GM12878 (cell line): ENCODE measurements around the gene TMEM259. TPM values are rescaled to one million over a fixed set of nuclear protein-coding genes. Genes with fewer than 3 reads are reported as not detected.

Experiments used
- BACH1 ChIP-seq: fragments of 450-650 bp; IDR thresholded peaks from 2 replicates; pipeline ENCODE4 v1.6.1; 2017; ENCODE audit warnings: mild to moderate bottlenecking, borderline replicate concordance
- BHLHE40 ChIP-seq, 2 experiments: fragments of 450-650 bp in 1 of 2; IDR thresholded peaks; 2 replicates each; pipeline ENCODE4 v1.6.1; 2011 to 2017; ENCODE audit warnings: low read depth in 2 of 2, borderline replicate concordance in 1 of 2, improper control_type of control experiment in 1 of 2, low read length in 1 of 2, mild to moderate bottlenecking in 1 of 2
- CHD1 ChIP-seq: IDR thresholded peaks from 2 replicates; pipeline ENCODE4 v1.6.1; 2012; ENCODE audit warnings: low read depth, low read length, improper control_type of control experiment
- DPF2 ChIP-seq: fragments of 450-650 bp; IDR thresholded peaks from 2 replicates; pipeline ENCODE4 v1.6.1; 2017; ENCODE audit warnings: mild to moderate bottlenecking
- EP300 ChIP-seq, 2 experiments: fragments of 150-350 bp in 1 of 2; IDR thresholded peaks; 2 replicates each; pipeline ENCODE4 v1.6.1; 2011 to 2012; ENCODE audit warnings: low read depth in 2 of 2, low read length in 2 of 2, borderline replicate concordance in 1 of 2, improper control_type of control experiment in 1 of 2, inconsistent platforms in 1 of 2; ENCODE audit not compliant: control insufficient read depth in 1 of 2
- EZH2 ChIP-seq: IDR thresholded peaks from 2 replicates; pipeline ENCODE4 v1.6.1; 2012; ENCODE audit warnings: low read depth, mild to moderate bottlenecking, control low read depth, inconsistent platforms, low read length, borderline replicate concordance; ENCODE audit not compliant: control insufficient read depth
- IKZF1 ChIP-seq: fragments of 450-650 bp; conservative IDR thresholded peaks from 2 replicates; pipeline ENCODE4 v1.6.1; 2017; ENCODE audit warnings: antibody characterized with exemption, mild to moderate bottlenecking
- JUNB ChIP-seq: IDR thresholded peaks from 2 replicates; pipeline ENCODE4 v1.6.1; 2016; ENCODE audit warnings: antibody characterized with exemption, mild to moderate bottlenecking
- KLF5 ChIP-seq: fragments of 450-650 bp; IDR thresholded peaks from 2 replicates; pipeline ENCODE4 v1.6.1; 2014; ENCODE audit warnings: mild to moderate bottlenecking; ENCODE audit not compliant: partially characterized antibody
- LARP7 ChIP-seq: fragments of 450-650 bp; IDR thresholded peaks from 2 replicates; pipeline ENCODE4 v1.6.1; 2017; ENCODE audit warnings: mild to moderate bottlenecking
- MEF2B ChIP-seq: fragments of 450-650 bp; IDR thresholded peaks from 2 replicates; pipeline ENCODE4 v1.6.1; 2018; ENCODE audit warnings: mild to moderate bottlenecking, moderate library complexity; ENCODE audit not compliant: partially characterized antibody, poor library complexity, severe bottlenecking
- NFXL1 ChIP-seq: fragments of 450-650 bp; IDR thresholded peaks from 2 replicates; pipeline ENCODE4 v1.6.1; 2017; ENCODE audit warnings: antibody characterized with exemption, mild to moderate bottlenecking, borderline replicate concordance
- NKRF ChIP-seq: fragments of 450-650 bp; conservative IDR thresholded peaks from 2 replicates; pipeline ENCODE4 v1.6.1; 2017; ENCODE audit warnings: mild to moderate bottlenecking, moderate library complexity
- NR2C1 ChIP-seq: fragments of 450-650 bp; IDR thresholded peaks from 2 replicates; pipeline ENCODE4 v1.6.1; 2017; ENCODE audit warnings: antibody characterized with exemption, mild to moderate bottlenecking, moderate library complexity
- PAX8 ChIP-seq: fragments of 450-650 bp; IDR thresholded peaks from 2 replicates; pipeline ENCODE4 v1.6.1; 2017; ENCODE audit warnings: mild to moderate bottlenecking, moderate library complexity
- POLR2A ChIP-seq: IDR thresholded peaks from 2 replicates; pipeline ENCODE4 v1.6.1; 2011; ENCODE audit warnings: low read depth, mild to moderate bottlenecking, low read length
- POU2F2 ChIP-seq: IDR thresholded peaks from 3 replicates; pipeline ENCODE4 v1.6.1; 2011; ENCODE audit warnings: low read depth, mild to moderate bottlenecking, low read length, borderline replicate concordance
- RB1 ChIP-seq: fragments of 450-650 bp; formaldehyde crosslinking; IDR thresholded peaks from 2 replicates; pipeline ENCODE4 v1.6.1; 2017; ENCODE audit warnings: mild to moderate bottlenecking, borderline replicate concordance
- RELA ChIP-seq: fragments of 450-650 bp; IDR thresholded peaks from 2 replicates; pipeline ENCODE4 v1.8.0; 2014; ENCODE audit warnings: borderline replicate concordance; ENCODE audit not compliant: partially characterized antibody
- SMAD1 ChIP-seq: fragments of 450-650 bp; IDR thresholded peaks from 2 replicates; pipeline ENCODE4 v1.6.1; 2018; ENCODE audit warnings: mild to moderate bottlenecking, low read depth; ENCODE audit not compliant: partially characterized antibody
- SMARCA5 ChIP-seq: fragments of 450-650 bp; IDR thresholded peaks from 2 replicates; pipeline ENCODE4 v1.6.1; 2017; ENCODE audit warnings: mild to moderate bottlenecking
- SMC3 ChIP-seq: IDR thresholded peaks from 2 replicates; pipeline ENCODE4 v1.6.1; 2011; ENCODE audit warnings: low read length, improper control_type of control experiment, borderline replicate concordance
- SP1 ChIP-seq: IDR thresholded peaks from one replicate; pipeline ENCODE4 v1.6.1; 2011; ENCODE audit warnings: low read depth, low read length
- SREBF1 ChIP-seq: IDR thresholded peaks from 2 replicates; pipeline ENCODE4 v1.6.1; 2012; ENCODE audit warnings: mild to moderate bottlenecking, low read length
- STAT3 ChIP-seq: IDR thresholded peaks from 2 replicates; pipeline ENCODE4 v1.6.1; 2011; ENCODE audit warnings: low read depth, low read length, improper control_type of control experiment
- TCF3 ChIP-seq: IDR thresholded peaks from 2 replicates; pipeline ENCODE4 v1.6.1; 2012; ENCODE audit warnings: low read depth, mild to moderate bottlenecking, low read length, borderline replicate concordance; ENCODE audit not compliant: insufficient read depth
- YY1 ChIP-seq: IDR thresholded peaks from 2 replicates; pipeline ENCODE4 v1.6.1; 2011; ENCODE audit warnings: low read depth, mild to moderate bottlenecking, low read length
- ZNF24 ChIP-seq: fragments of 450-650 bp; IDR thresholded peaks from 2 replicates; pipeline ENCODE4 v1.6.1; 2017; ENCODE audit warnings: antibody characterized with exemption, mild to moderate bottlenecking
- ZSCAN29 ChIP-seq: fragments of 450-650 bp; IDR thresholded peaks from 2 replicates; pipeline ENCODE4 v1.6.1; 2017; ENCODE audit warnings: mild to moderate bottlenecking, moderate library complexity
- polyA plus RNA-seq, 11 experiments: library from polyadenylated mRNA; depleted of rRNA in 4 of 11; unstranded in 6 of 11; stranded (reverse) in 5 of 11; fragments of >200 nt; fragmentation: Nextera tagmentation in 4 of 11; fragmentation: Illumina TruSeq in 1 of 11; extraction: Ambion mirVana in 4 of 11; extraction: Trizol in 1 of 11; gene quantifications; 1 replicate in 1 of 11; 2 replicates in 10 of 11; pipeline versions ENCODE4 v1.2.1 to v1.2.3, GENCODE V29; 2011 to 2016; ENCODE audit warnings: inconsistent platforms in 2 of 11, missing spikeins in 2 of 11, low read depth in 1 of 11
- total RNA-seq, 4 experiments: library from RNA; depleted of rRNA in 3 of 4; stranded (reverse); fragments of >200 nt in 3 of 4; fragmentation: Illumina TruSeq in 1 of 4; extraction: Trizol in 1 of 4; gene quantifications; 2 replicates each; pipeline versions ENCODE4 v1.2.1 to v1.2.3, GENCODE V29; 2013 to 2021
- TF ChIP-seq, protein P1 (sequence below): IDR thresholded peaks from 2 replicates; pipeline ENCODE4 v1.6.1; 2012; ENCODE audit warnings: low read depth, low read length, improper control_type of control experiment

TMEM259 gene
- total and polyA plus RNA-seq, 10 of the 15 experiments (the other 5 are each of a cell fraction or from before 2014, with no cell fraction given) = 0.43 to 184 (median 62.0) TPM

- TF ChIP-seq RB1 = peak; percentile 90; the same call in 1 of the 2 replicates
- TF ChIP-seq LARP7 = peak; percentile 97
- peak; percentile 55 for TF ChIP-seq RELA
- TF ChIP-seq IKZF1 = peak; percentile 85
- TF ChIP-seq BHLHE40 (IDR thresholded peaks at IDR 0.05; ENCODE audit: borderline replicate concordance in 1 of 2, low read depth in 2 of 2, low read length in 1 of 2) = peak; percentile 70 to 89; a peak in 3 of 4 replicates
- TF ChIP-seq PAX8 = no peak
- TF ChIP-seq TCF3 = 0 out of 2 replicates have a peak, but pooled peaks have one; percentile 29
- TF ChIP-seq SREBF1 = no peak
- no peak for TF ChIP-seq EP300 (IDR thresholded peaks at IDR 0.05; ENCODE audit: borderline replicate concordance in 1 of 2, control insufficient read depth in 1 of 2, low read depth in 2 of 2, low read length in 2 of 2)
- no peak for TF ChIP-seq SMAD1
- TF ChIP-seq CHD1 = peak; percentile 71; the same call in 1 of the 2 replicates
- TF ChIP-seq POLR2A = no peak
- peak; percentile 56 for TF ChIP-seq SP1
- peak; percentile 98 for TF ChIP-seq SMC3
- TF ChIP-seq POU2F2 = peak; percentile 52; the same call in 1 of the 3 replicates
- TF ChIP-seq, protein P1, sequence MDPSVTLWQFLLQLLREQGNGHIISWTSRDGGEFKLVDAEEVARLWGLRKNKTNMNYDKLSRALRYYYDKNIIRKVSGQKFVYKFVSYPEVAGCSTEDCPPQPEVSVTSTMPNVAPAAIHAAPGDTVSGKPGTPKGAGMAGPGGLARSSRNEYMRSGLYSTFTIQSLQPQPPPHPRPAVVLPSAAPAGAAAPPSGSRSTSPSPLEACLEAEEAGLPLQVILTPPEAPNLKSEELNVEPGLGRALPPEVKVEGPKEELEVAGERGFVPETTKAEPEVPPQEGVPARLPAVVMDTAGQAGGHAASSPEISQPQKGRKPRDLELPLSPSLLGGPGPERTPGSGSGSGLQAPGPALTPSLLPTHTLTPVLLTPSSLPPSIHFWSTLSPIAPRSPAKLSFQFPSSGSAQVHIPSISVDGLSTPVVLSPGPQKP = no peak
- TF ChIP-seq EZH2 = no peak
- TF ChIP-seq STAT3 = no peak
- peak; percentile 73; the same call in 1 of the 2 replicates for TF ChIP-seq BACH1
- peak; percentile 79 for TF ChIP-seq YY1
- TF ChIP-seq NFXL1 = 0 out of 2 replicates have a peak, but pooled peaks have one; percentile 55
- peak; percentile 22; the same call in 1 of the 2 replicates for TF ChIP-seq NR2C1
- peak; percentile 66; the same call in 1 of the 2 replicates for TF ChIP-seq ZNF24
- peak; percentile 76 for TF ChIP-seq NKRF
- peak; percentile 97 for TF ChIP-seq SMARCA5
- TF ChIP-seq JUNB = no peak
- TF ChIP-seq ZSCAN29 = peak; percentile 78
- peak; percentile 67 for TF ChIP-seq DPF2
- TF ChIP-seq MEF2B = peak; percentile 35
- peak; percentile 54 for TF ChIP-seq KLF5
Observed at GRCh38 chr19:982567-983170, 38.3 kb downstream of the TMEM259 start (continued).
